IMR-90 (cell line): ENCODE data around the gene AKNA. TPM values are rescaled to one million over a fixed set of nuclear protein-coding genes. Genes with fewer than 3 reads are reported as not detected.

Source experiments
- ATAC-seq: fragments of 200-7000 bp; cut with Tn5 transposase; 2 replicates; pipeline ENCODE4 v1.9.1; 2020; ENCODE audit warnings: low read depth, mild to moderate bottlenecking, moderate library complexity
- BruUV-seq: library from RNA; stranded (reverse); fragments of 400-500 nt; replicated peaks from 2 replicates; lab custom pipeline; 2021; lab: Mats Ljungman, UMichigan
- CTCF ChIA-PET: fragments of 300-600 bp; formaldehyde crosslinking; extraction: SDS; loops from one replicate; lab custom pipeline; 2021; ENCODE audit warnings: antibody characterized with exemption; lab: Yijun Ruan, JAX
- POLR2A ChIA-PET: fragments of 300-600 bp; sonication (Branson Sonifier 250); formaldehyde crosslinking; loops from one replicate; lab custom pipeline; 2022; ENCODE audit warnings: antibody characterized with exemption; ENCODE audit not compliant: unreplicated experiment; lab: Charles Lee
- DNase-seq: peaks from one replicate; pipeline ENCODE4 v3.0.0; 2013
- H2AFZ ChIP-seq: replicated peaks from 2 replicates; pipeline ENCODE3; 2013; ENCODE audit warnings: low read length, mild to moderate bottlenecking; ENCODE audit not compliant: poor library complexity
- H2AK5ac ChIP-seq: 2 replicates; pipeline ENCODE4 v1.6.1; 2013; ENCODE audit warnings: low read depth, low read length, inconsistent platforms
- H2AK9ac ChIP-seq: replicated peaks from 2 replicates; pipeline ENCODE3; 2013; ENCODE audit warnings: mild to moderate bottlenecking, low read depth, low read length, moderate library complexity; ENCODE audit not compliant: poor library complexity
- H2BK120ac ChIP-seq: 2 replicates; pipeline ENCODE4 v1.6.1; 2013; ENCODE audit warnings: low read depth, low read length, inconsistent platforms
- H2BK15ac ChIP-seq: 3 replicates; pipeline ENCODE4 v1.6.1; 2013; ENCODE audit warnings: low read depth, low read length, inconsistent platforms
- H2BK20ac ChIP-seq: 2 replicates; pipeline ENCODE4 v1.6.1; 2013; ENCODE audit warnings: low read depth, mild to moderate bottlenecking, inconsistent platforms, low read length, moderate library complexity
- H2BK5ac ChIP-seq: 2 replicates; pipeline ENCODE4 v1.6.1; 2013; ENCODE audit warnings: mild to moderate bottlenecking, low read depth, low read length, inconsistent platforms; ENCODE audit not compliant: poor library complexity, severe bottlenecking
- H3K14ac ChIP-seq: replicated peaks from 2 replicates; pipeline ENCODE4 v1.6.1; 2013; ENCODE audit warnings: low read depth, low read length, inconsistent platforms
- H3K18ac ChIP-seq: 2 replicates; pipeline ENCODE4 v1.6.1; 2013; ENCODE audit warnings: low read depth, low read length, control low read depth
- H3K23ac ChIP-seq: 2 replicates; pipeline ENCODE4 v1.6.1; 2013; ENCODE audit warnings: low read depth, low read length, inconsistent platforms
- H3K27ac ChIP-seq: 2 replicates; pipeline ENCODE4 v1.5.1; 2013; ENCODE audit warnings: mild to moderate bottlenecking, control low read depth, low read length; ENCODE audit not compliant: insufficient read depth
- H3K27me3 ChIP-seq: 2 replicates; pipeline ENCODE4 v1.6.1; 2013; ENCODE audit warnings: low read length; ENCODE audit not compliant: control insufficient read depth, insufficient read depth
- H3K36me3 ChIP-seq: 2 replicates; pipeline ENCODE4 v1.6.1; 2013; ENCODE audit warnings: low read length, mixed read lengths; ENCODE audit not compliant: control insufficient read depth, insufficient read depth
- H3K4ac ChIP-seq: 2 replicates; pipeline ENCODE4 v1.6.1; 2013; ENCODE audit warnings: low read depth, low read length, inconsistent platforms
- H3K4me1 ChIP-seq: 2 replicates; pipeline ENCODE4 v1.6.1; 2013; ENCODE audit warnings: low read length, mixed read lengths; ENCODE audit not compliant: control insufficient read depth, insufficient read depth
- H3K4me2 ChIP-seq: 2 replicates; pipeline ENCODE4 v1.6.1; 2013; ENCODE audit warnings: low read depth, mild to moderate bottlenecking, control low read depth, low read length, moderate library complexity
- H3K4me3 ChIP-seq: 2 replicates; pipeline ENCODE4 v1.5.1; 2013; ENCODE audit warnings: low read depth, mild to moderate bottlenecking, control low read depth, low read length, moderate library complexity; ENCODE audit not compliant: insufficient read depth
- H3K56ac ChIP-seq: 2 replicates; pipeline ENCODE4 v1.6.1; 2013; ENCODE audit warnings: low read length, inconsistent platforms; ENCODE audit not compliant: insufficient read depth; ENCODE audit errors: extremely low read depth
- H3K79me1 ChIP-seq, 2 experiments: 2 replicates each; pipeline ENCODE4 v1.6.1; 2013; ENCODE audit warnings: low read length in 2 of 2, inconsistent platforms in 1 of 2, low read depth in 1 of 2
- H3K9ac ChIP-seq: 2 replicates; pipeline ENCODE4 v1.6.1; 2013; ENCODE audit warnings: low read depth, low read length, control low read depth
- H3K9me1 ChIP-seq: 2 replicates; pipeline ENCODE4 v1.6.1; 2013; ENCODE audit warnings: low read length, inconsistent platforms; ENCODE audit not compliant: insufficient read depth
- H3K9me3 ChIP-seq: 2 replicates; pipeline ENCODE4 v1.6.1; 2013; ENCODE audit warnings: low read length; ENCODE audit not compliant: control insufficient read depth, insufficient read depth
- H4K20me1 ChIP-seq: 2 replicates; pipeline ENCODE4 v1.6.1; 2013; ENCODE audit warnings: low read length, inconsistent platforms; ENCODE audit not compliant: insufficient read depth
- H4K5ac ChIP-seq: 2 replicates; pipeline ENCODE4 v1.6.1; 2013; ENCODE audit warnings: mild to moderate bottlenecking, low read depth, low read length, control low read depth
- H4K8ac ChIP-seq, 2 experiments: 2 replicates each; pipeline ENCODE4 v1.6.1; 2013; ENCODE audit warnings: low read depth in 2 of 2, low read length in 2 of 2, control low read depth in 1 of 2, inconsistent platforms in 1 of 2
- H4K91ac ChIP-seq: 2 replicates; pipeline ENCODE4 v1.6.1; 2013; ENCODE audit warnings: low read depth, low read length, inconsistent platforms; ENCODE audit not compliant: insufficient read depth
- BHLHE40 ChIP-seq: fragments of 150-350 bp; IDR thresholded peaks from 2 replicates; pipeline ENCODE4 v1.6.1; 2016; ENCODE audit warnings: mild to moderate bottlenecking, low read depth, low read length
- CEBPB ChIP-seq: IDR thresholded peaks from 2 replicates; pipeline ENCODE4 v1.6.1; 2012; ENCODE audit warnings: low read depth, low read length, improper control_type of control experiment
- CTCF ChIP-seq: conservative IDR thresholded peaks from 2 replicates; pipeline ENCODE4 v1.5.1; 2012; ENCODE audit warnings: mild to moderate bottlenecking, low read depth, low read length, improper control_type of control experiment
- ELK1 ChIP-seq: fragments of 150-350 bp; IDR thresholded peaks from 2 replicates; pipeline ENCODE4 v1.6.1; 2016; ENCODE audit warnings: low read depth, mild to moderate bottlenecking, low read length, moderate library complexity, borderline replicate concordance
- FOS ChIP-seq: fragments of 150-350 bp; IDR thresholded peaks from 2 replicates; pipeline ENCODE4 v1.6.1; 2016; ENCODE audit warnings: low read depth, low read length
- MAZ ChIP-seq: IDR thresholded peaks from 2 replicates; pipeline ENCODE4 v1.6.1; 2012; ENCODE audit warnings: low read depth, mild to moderate bottlenecking, low read length, improper control_type of control experiment, moderate library complexity, borderline replicate concordance
- NFE2L2 ChIP-seq: fragments of 150-350 bp; IDR thresholded peaks from 2 replicates; pipeline ENCODE4 v1.6.1; 2016; ENCODE audit warnings: low read depth, mild to moderate bottlenecking, low read length
- RAD21 ChIP-seq: IDR thresholded peaks from 2 replicates; pipeline ENCODE4 v1.6.1; 2012; ENCODE audit warnings: low read length, improper control_type of control experiment
- RCOR1 ChIP-seq: IDR thresholded peaks from 2 replicates; pipeline ENCODE4 v1.6.1; 2012; ENCODE audit warnings: mild to moderate bottlenecking, low read length, improper control_type of control experiment; ENCODE audit not compliant: insufficient replicate concordance
- SMC3 ChIP-seq: fragments of 150-350 bp; IDR thresholded peaks from 2 replicates; pipeline ENCODE4 v1.6.1; 2016; ENCODE audit warnings: low read depth, mild to moderate bottlenecking, antibody characterized with exemption, low read length, moderate library complexity
- USF2 ChIP-seq: fragments of 150-350 bp; IDR thresholded peaks from 2 replicates; pipeline ENCODE4 v1.6.1; 2017; ENCODE audit warnings: mild to moderate bottlenecking, antibody characterized with exemption, low read length, low read depth
- WGBS, 2 experiments: methylation state at CpG; one replicate each; pipeline versions ENCODE4 v1.1.5 to v1.1.7; 2013; ENCODE audit warnings: missing lambda C conversion rate in 2 of 2; ENCODE audit not compliant: insufficient read length in 1 of 2; ENCODE audit errors: extremely low coverage in 2 of 2; 5-methylcytosine and 5-hydroxymethylcytosine counted together
- dilution Hi-C: fragments of 300-500 bp; cut with HindIII; formaldehyde crosslinking; loops from one replicate; pipeline ENCODE4 v1.14.3; 2018; ENCODE audit warnings: low sequenced_read_pairs; ENCODE audit not compliant: unreplicated experiment
- in situ Hi-C: fragments of 300-500 bp; cut with MboI; formaldehyde crosslinking; loops from 3 replicates; pipeline ENCODE4 v1.14.3; 2019; ENCODE audit warnings: low sequenced_read_pairs, inconsistent platforms, mixed read lengths
- intact Hi-C: fragments of 100-400 bp; cut with micrococcal nuclease; formaldehyde crosslinking; loops from 2 replicates; pipeline ENCODE4 v1.10.0; 2022
- polyA plus RNA-seq, 3 experiments: library from polyadenylated mRNA; depleted of rRNA; stranded (reverse); fragments of >200 nt; gene quantifications; 2 replicates each; pipeline ENCODE4 v1.2.3, GENCODE V29; 2012; ENCODE audit warnings: low replicate concordance in 1 of 3
- total RNA-seq: library from RNA; depleted of rRNA; stranded (reverse); fragments of >200 nt; gene quantifications from 2 replicates; pipeline ENCODE4 v1.2.3, GENCODE V29; 2012

AKNA gene
- total and polyA plus RNA-seq, 2 of the 4 experiments (the other 2 are of a cell fraction): 2.7 to 7.3 TPM

- no peak for TF ChIP-seq SMC3
Measured at GRCh38 chr9:114299286-114300152, 88.3 kb downstream of the AKNA start (continued).

- no peak overlapping the region for H2AFZ ChIP-seq
- no peak for DNase-seq
- BruUV-seq: no TSS peak
- H3K56ac ChIP-seq: no peak overlapping the region
- in situ Hi-C loops (no loop called here), intact Hi-C loops (loop anchor here (10.0 kb wide), 1 partner anchor 612 kb away; no protein-coding TSS in a partner anchor), dilution Hi-C loops (no loop called here)
- H3K36me3 ChIP-seq: peaks cover 20% of the 10 kb centered on the region
- H4K91ac ChIP-seq: no peak overlapping the region
- no CpG with 5 or more reads among the region's 1 CpG for WGBS, 2 experiments
- H3K27me3 ChIP-seq: no peaks in the 10 kb centered on the region
- H3K4me1 ChIP-seq: no peaks in the 10 kb centered on the region
- no peak overlapping the region for H2BK5ac ChIP-seq
- no peak overlapping the region for H3K4me3 ChIP-seq
- no peak overlapping the region for H2BK15ac ChIP-seq
- H2AK5ac ChIP-seq: no peak overlapping the region
- H2BK120ac ChIP-seq: no peak overlapping the region
- no peak overlapping the region for H3K18ac ChIP-seq
- no peak overlapping the region for H3K9ac ChIP-seq
- TF ChIP-seq ELK1: no peak
- TF ChIP-seq MAZ: no peak
- no peak for TF ChIP-seq SMC3
- no peak for TF ChIP-seq CEBPB
- no peak for TF ChIP-seq BHLHE40
- no peak for TF ChIP-seq NFE2L2
- TF ChIP-seq RCOR1: no peak
- TF ChIP-seq RAD21: no peak
- no peak for TF ChIP-seq CTCF
- no peak for TF ChIP-seq USF2
- no peak for TF ChIP-seq FOS
- POLR2A ChIA-PET: no interaction called here
- no peak for ATAC-seq
- H2AK9ac ChIP-seq: no peak overlapping the region
- no peak overlapping the region for H3K14ac ChIP-seq
- no peaks in the 10 kb centered on the region for H3K9me3 ChIP-seq
- CTCF ChIA-PET: no interaction called here
- H3K27ac ChIP-seq: no peak overlapping the region
- H3K9me1 ChIP-seq: no peaks in the 10 kb centered on the region
- H3K4me2 ChIP-seq: no peak overlapping the region
- no peaks in the 10 kb centered on the region for H4K20me1 ChIP-seq
- H2BK20ac ChIP-seq: no peak overlapping the region
- H4K5ac ChIP-seq: no peak overlapping the region
- H3K23ac ChIP-seq: no peak overlapping the region
- H3K79me1 ChIP-seq: no peaks in the 10 kb centered on the region
- no peak overlapping the region for H3K4ac ChIP-seq
- no peak overlapping the region for H4K8ac ChIP-seq
Measured at GRCh38 chr9:114296338-114296737, 91.4 kb downstream of the AKNA start.
